Gastrocnemius medialis (tissue), 4 donors: ENCODE data around the gene PAXX.

Experiments used
- POLR2A ChIP-seq, 2 donors: fragments of 450-650 bp; IDR thresholded peaks; one replicate each; pipeline ENCODE4 v1.6.1; 2017; ENCODE audit warnings: antibody characterized with exemption in 2 of 2, mild to moderate bottlenecking in 2 of 2, moderate library complexity in 2 of 2
- TF ChIP-seq, protein P1 (sequence below), 5 experiments: fragments of 450-650 bp in 3 of 5; fragments of 200-600 bp in 2 of 5; sonication (generic) in 2 of 5; IDR thresholded peaks in 4 of 5; conservative IDR thresholded peaks in 1 of 5; 1 replicate in 4 of 5; 2 replicates in 1 of 5; pipeline ENCODE4 v1.5.1; 2016 to 2019; ENCODE audit warnings: antibody characterized with exemption in 5 of 5, mild to moderate bottlenecking in 3 of 5, moderate library complexity in 3 of 5

DNA sequence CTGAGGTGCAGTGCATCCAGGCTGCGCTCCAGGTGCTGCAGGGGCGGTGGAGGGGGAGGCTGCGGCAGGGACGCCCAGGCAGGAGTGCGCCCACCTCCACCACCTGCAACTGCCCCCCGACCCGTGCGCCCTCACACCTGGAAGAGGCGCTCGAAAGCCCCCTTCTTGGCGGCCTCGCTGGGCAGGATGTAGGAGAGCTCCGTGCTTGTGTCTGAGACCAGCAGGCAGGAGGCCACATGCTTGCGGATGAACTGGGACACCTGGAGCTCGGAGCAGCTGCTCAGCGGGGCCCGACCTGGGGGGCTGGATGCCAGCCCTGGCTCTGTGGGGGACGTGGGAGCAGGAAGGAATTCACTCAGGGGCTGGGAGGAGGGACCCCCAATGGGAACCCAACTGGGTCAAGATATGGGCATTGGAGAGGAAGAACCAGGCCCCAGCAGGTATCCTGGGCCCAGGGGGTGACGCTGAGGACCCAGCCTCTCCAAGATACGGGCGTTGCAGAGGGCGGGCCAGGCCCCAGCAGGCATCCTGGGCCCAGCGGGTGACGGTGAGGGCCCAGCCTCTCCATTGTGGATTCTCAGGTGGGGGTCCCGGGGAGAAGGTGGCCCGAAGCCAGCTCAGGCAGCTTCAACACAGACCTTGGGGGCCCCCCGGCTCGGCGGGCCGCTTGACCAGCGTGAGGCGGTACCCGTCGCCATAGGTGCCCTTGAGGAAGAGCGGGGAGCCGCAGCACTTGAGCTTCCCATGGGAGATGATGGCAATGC is 22.7 kb downstream of the PAXX start:
- TF ChIP-seq, protein P1, sequence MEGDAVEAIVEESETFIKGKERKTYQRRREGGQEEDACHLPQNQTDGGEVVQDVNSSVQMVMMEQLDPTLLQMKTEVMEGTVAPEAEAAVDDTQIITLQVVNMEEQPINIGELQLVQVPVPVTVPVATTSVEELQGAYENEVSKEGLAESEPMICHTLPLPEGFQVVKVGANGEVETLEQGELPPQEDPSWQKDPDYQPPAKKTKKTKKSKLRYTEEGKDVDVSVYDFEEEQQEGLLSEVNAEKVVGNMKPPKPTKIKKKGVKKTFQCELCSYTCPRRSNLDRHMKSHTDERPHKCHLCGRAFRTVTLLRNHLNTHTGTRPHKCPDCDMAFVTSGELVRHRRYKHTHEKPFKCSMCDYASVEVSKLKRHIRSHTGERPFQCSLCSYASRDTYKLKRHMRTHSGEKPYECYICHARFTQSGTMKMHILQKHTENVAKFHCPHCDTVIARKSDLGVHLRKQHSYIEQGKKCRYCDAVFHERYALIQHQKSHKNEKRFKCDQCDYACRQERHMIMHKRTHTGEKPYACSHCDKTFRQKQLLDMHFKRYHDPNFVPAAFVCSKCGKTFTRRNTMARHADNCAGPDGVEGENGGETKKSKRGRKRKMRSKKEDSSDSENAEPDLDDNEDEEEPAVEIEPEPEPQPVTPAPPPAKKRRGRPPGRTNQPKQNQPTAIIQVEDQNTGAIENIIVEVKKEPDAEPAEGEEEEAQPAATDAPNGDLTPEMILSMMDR (IDR thresholded peaks at IDR 0.05 in 4 of 5, conservative IDR thresholded peaks at IDR 0.05 in 1 of 5) = no peak
- no peak for TF ChIP-seq POLR2A (IDR thresholded peaks at IDR 0.05)
